Measurements from ENCODE around the gene IL23R. TPM values are rescaled to one million over a fixed set of nuclear protein-coding genes. Genes with fewer than 3 reads are reported as not detected.

Gene IL23R
- total RNA-seq, 1 donor from 2014 or later: not detected

GRCh38 chr1:67274623-67275325, 108.5 kb downstream of the IL23R start:
- intact Hi-C loops (cut with DNase I): no loop called here
- DNase-seq (ENCODE audit: low spot score): no peak

- intact Hi-C loops (cut with DNase I): no loop called here
- DNase-seq (ENCODE audit: low spot score): no peak
These were observed 114.4 kb downstream of the IL23R start for GRCh38 chr1:67280696-67281095.

GRCh38 chr1:67281244-67281643, 115.0 kb downstream of the IL23R start:
- no peak for DNase-seq (ENCODE audit: low spot score)
- intact Hi-C loops (cut with DNase I): no loop called here

- DNase-seq (ENCODE audit: low spot score): no peak
- intact Hi-C loops (cut with DNase I): no loop called here
These were observed 119.7 kb downstream of the IL23R start for GRCh38 chr1:67285780-67286488.

GRCh38 chr1:67290236-67290635, 124.0 kb downstream of the IL23R start:
- intact Hi-C loops (cut with DNase I): no loop called here
- DNase-seq (ENCODE audit: low spot score): no peak

- DNase-seq (ENCODE audit: low spot score): no peak
- intact Hi-C loops (cut with DNase I): no loop called here
These were observed 128.8 kb downstream of the IL23R start for GRCh38 chr1:67294836-67295617.

- DNase-seq (ENCODE audit: low spot score): no peak
- intact Hi-C loops (cut with DNase I): no loop called here
These were observed 132.5 kb downstream of the IL23R start for GRCh38 chr1:67298762-67299161.

GRCh38 chr1:67299296-67299695, 133.0 kb downstream of the IL23R start:
- intact Hi-C loops (cut with DNase I): no loop called here

DNA sequence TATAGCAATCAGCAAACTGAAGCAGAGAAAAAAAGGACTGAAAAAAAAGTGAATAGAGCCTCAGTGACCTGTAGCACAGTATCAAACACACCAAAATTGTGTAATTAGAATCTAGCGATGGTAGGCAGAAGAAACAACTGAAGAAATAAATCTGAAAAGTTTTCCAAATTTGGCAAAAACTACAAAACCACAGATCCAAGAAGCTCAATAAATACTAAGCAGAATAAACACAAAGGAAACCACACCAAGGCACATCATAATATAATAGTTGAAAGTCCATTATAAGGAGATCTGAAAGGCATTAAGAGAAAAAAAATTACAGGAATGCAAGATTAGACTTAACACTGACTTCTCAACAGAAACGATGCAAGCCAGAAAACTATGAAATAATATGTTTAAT, 134.3 kb downstream of the IL23R start:
- intact Hi-C loops (cut with DNase I): no loop called here
- DNase-seq (ENCODE audit: low spot score): no peak

More at GRCh38 chr1:67299296-67299695, 133.0 kb downstream of the IL23R start:
- no peak for DNase-seq (ENCODE audit: low spot score)

DNA sequence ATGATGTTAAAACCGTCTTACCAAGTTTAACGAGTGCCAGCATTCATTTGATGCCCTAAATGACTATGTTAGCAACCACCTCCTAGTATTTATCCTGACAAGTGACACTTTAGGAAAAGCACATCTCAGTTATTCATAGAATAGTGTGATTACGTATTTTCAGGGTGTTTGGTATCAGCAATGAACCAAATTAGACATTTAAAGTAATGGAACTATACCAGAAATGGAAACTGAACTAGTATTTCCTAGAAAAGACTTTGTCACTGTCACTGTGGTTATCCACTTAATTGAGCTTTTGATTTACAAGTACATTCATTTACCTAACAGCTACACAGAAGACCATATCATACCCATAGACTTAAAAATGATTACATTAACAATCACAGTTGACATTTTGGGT, 137.8 kb downstream of the IL23R start:
- no peak for DNase-seq (ENCODE audit: low spot score)
- intact Hi-C loops (cut with DNase I): no loop called here

- DNase-seq (ENCODE audit: low spot score): no peak
- intact Hi-C loops (cut with DNase I): no loop called here
These were observed 140.3 kb downstream of the IL23R start for GRCh38 chr1:67306547-67306946.

GRCh38 chr1:67307251-67308060, 141.2 kb downstream of the IL23R start, which contains the start of gene IL12RB2:
Gene IL12RB2, plus strand, starts transcription at chr1:67307873. Its CDS starts 12,496 bp downstream, at chr1:67320369.
- no peak for DNase-seq (ENCODE audit: low spot score)
- intact Hi-C loops (cut with DNase I): no loop called here

- intact Hi-C loops (cut with DNase I): no loop called here
- no peak for DNase-seq (ENCODE audit: low spot score)
These were observed 141.9 kb downstream of the IL23R start for GRCh38 chr1:67308136-67308535.

Other genes starting within 250 kb of the IL23R start
- gene DNAI4, start 241.6 kb upstream of the IL23R start, total RNA-seq: 10.9 TPM
- 27.8 TPM for gene MIER1, start 241.5 kb upstream of the IL23R start, total RNA-seq
- gene SLC35D1, start 112.3 kb upstream of the IL23R start, total RNA-seq: 4.5 TPM
- not detected for gene C1orf141, start 31.5 kb upstream of the IL23R start, total RNA-seq
- 0.22 TPM for gene IL12RB2, start 141.4 kb downstream of the IL23R start, total RNA-seq